ENCODE results near the gene HELZ2.

HELZ2 gene

DNA sequence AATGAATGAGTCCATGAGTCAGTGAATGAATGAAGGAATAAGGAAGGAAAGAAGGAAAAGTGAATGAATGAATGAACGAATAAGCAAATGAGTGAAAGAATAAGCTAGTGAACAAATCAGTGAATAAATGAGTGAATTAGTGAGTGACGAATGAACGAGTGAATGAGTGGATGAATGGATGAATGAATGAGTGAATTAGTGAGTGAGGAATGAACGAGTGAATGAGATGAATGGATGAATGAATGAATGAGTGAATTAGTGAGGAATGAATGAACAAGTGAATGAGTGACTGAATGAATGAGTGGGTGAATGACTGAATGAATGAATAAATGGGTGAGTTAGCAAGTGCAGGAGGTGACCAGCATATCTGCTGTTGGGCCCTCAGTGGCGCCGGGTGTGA is 30.3 kb downstream of the HELZ2 start:
- TF ChIP-seq ZFX (IDR thresholded peaks at IDR 0.05): no peak
- no peak for TF ChIP-seq CTCF (conservative IDR thresholded peaks at IDR 0.05)
- no peak overlapping the region for H3K27ac ChIP-seq

DNA sequence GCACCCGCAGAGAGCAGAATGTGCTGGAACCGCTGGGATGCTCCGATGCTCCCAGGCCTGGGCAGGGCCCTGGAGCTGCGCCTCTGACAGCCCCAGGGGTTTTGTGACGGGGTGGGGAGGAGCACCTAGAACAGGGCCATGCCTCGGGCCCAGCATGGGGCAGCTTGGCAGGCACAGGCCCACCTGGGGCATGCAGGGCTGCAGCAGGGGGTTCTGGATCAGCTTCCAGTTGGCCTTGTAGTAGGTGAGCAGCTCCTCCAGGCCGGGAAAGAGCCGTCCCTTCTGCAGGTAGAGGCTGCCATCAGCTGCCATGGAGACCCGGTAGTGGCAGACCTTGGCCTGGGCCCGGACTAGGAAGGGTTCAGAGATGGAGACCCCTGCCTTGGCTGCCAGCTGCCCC is 30.9 kb downstream of the HELZ2 start:
- H3K27ac ChIP-seq: no peak overlapping the region

GRCh38 chr20:63542696-63543095 is 31.3 kb downstream of the HELZ2 start:
- no peak overlapping the region for H3K27ac ChIP-seq
- TF ChIP-seq CTCF (conservative IDR thresholded peaks at IDR 0.05) (no peak), ZFX (IDR thresholded peaks at IDR 0.05) (no peak)

More for the DNA sequence above, 30.9 kb downstream of the HELZ2 start:
- TF ChIP-seq ZFX (IDR thresholded peaks at IDR 0.05) (no peak), CTCF (conservative IDR thresholded peaks at IDR 0.05) (no peak)

DNA sequence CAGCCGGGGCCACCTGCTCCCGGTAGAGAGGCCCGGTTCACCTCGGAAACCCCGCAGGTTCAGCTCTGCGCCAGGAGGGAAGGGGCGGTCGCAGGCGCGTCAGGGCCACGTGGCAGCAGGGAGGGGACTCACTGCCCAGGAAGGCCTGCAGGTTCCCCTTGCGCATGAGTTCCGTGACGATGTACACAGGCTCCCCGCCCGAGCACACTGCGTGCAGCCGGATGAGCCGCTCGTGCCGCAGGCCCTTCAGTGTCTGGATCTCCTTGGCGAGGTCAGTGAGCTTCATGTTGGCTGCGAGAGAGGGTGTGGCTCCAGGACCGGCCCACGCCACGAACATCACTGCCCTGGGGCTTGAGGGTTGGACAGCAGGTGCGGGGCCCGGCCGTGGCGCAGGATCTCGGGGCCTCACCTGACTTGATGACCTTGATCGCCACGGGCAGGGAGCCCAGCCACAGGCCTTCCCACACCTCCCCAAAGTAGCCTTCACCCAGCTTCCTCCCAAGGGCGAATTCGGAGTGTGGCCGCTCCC is 31.9 kb downstream of the HELZ2 start:
- H3K27ac ChIP-seq: no peak overlapping the region
- TF ChIP-seq ZFX (IDR thresholded peaks at IDR 0.05): no peak

DNA sequence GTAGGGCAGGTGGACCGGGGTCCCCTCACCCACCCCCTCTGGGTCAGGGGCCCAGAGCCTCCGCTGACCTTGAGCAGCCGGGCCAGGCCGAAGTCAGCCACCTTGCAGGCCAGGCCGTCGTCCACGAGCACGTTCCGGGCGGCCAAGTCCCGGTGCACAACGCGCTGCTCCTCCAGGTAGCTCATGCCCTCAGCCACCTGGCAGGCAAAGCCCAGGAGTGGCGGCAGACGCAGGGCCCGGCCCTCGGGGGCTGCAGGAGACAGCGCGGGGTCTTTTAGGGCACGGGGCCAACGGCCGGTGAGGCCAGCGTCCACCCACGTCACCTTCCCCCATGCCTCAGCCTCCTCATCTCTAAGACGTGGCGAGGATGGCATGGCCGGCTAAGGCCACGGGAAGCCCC is 32.7 kb downstream of the HELZ2 start:
- no peak for TF ChIP-seq CTCF (conservative IDR thresholded peaks at IDR 0.05)
- no peak for TF ChIP-seq ZFX (IDR thresholded peaks at IDR 0.05)
- no peak overlapping the region for H3K27ac ChIP-seq

GRCh38 chr20:63540417-63541186 is 33.4 kb downstream of the HELZ2 start:
- TF ChIP-seq CTCF (conservative IDR thresholded peaks at IDR 0.05) (no peak), ZFX (IDR thresholded peaks at IDR 0.05) (no peak)
- no peak overlapping the region for H3K27ac ChIP-seq

DNA sequence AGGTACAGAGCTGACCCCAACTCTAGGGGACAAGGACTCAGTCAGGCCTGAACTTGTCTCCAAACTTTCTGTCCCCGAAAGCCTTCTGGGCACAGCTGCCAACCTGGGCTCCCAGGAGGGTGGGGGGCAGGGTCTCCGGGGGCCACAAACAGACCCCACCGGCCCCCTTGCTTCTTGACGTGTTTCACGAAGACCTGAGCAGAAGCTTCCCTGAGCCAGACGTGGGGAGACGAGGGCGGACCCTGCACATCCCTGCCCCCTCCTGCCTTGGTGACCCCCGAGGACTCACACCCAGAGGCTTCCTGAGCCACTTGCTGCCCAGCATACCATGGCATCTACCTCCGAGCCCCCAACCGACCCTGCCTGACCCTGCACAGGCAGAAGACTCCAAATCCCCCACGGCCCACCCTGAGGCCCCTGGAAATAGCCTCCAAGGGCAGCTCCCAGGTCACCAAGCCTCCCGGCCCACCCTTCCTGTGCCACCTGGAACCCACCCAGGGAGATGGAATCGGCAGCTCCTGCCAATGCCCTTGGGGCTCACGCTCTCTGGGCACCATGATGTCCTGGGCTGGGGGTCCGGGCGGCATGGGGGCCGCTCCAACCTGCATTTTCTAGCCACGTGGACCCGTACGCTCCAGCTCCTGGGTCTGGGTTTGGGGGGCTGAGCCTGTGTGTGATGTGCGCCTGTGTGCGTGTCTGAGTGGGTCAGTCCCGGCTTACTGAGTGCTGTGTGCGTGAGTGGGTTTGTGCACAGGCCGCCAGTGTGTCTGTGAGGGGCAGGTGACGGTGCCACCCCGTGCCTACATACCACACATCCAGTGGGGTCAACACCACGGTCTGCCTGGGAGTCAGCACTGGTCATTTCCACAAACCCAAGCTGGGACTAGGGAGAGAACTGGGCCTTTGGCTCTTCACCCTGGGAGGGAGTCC is 34.3 kb downstream of the HELZ2 start:
- H3K27ac ChIP-seq: peak overlapping the region; percentile 67
- no peak for TF ChIP-seq CTCF (conservative IDR thresholded peaks at IDR 0.05)
